ENCODE results near the gene ATAT1.
A peak's percentile ranks its signal among the peaks of the same experiment; 100 is the strongest.
"Not testable (repeated sequence)": the region's sequence is repeated elsewhere in the genome, so short reads cannot be mapped to it uniquely, and the experiment has no call there.

The ATAT1 gene

GRCh38 chr6:30651143-30651542 is 24.5 kb downstream of the ATAT1 start:
- DNase-seq (ENCODE audit: low read depth in 2 of 2), result no peak

- no peak for DNase-seq (ENCODE audit: low read depth in 2 of 2)
Measured at GRCh38 chr6:30654798-30655742, 28.4 kb downstream of the ATAT1 start.

- DNase-seq (ENCODE audit: low read depth in 2 of 2), result no peak
Measured at GRCh38 chr6:30655743-30656094, 29.0 kb downstream of the ATAT1 start.

GRCh38 chr6:30656513-30656912 is 29.8 kb downstream of the ATAT1 start:
- no peak for DNase-seq (ENCODE audit: low read depth in 2 of 2)

GRCh38 chr6:30657454-30657853 is 30.8 kb downstream of the ATAT1 start:
- no peak for DNase-seq (ENCODE audit: low read depth in 2 of 2)

GRCh38 chr6:30657922-30658321 is 31.2 kb downstream of the ATAT1 start:
- DNase-seq (ENCODE audit: low read depth in 2 of 2), result not testable (repeated sequence)

GRCh38 chr6:30664994-30665767 is 38.5 kb downstream of the ATAT1 start:
- DNase-seq (ENCODE audit: low read depth in 2 of 2), result no peak

- DNase-seq (ENCODE audit: low read depth in 2 of 2), result peak in 1 of 2 donors; percentile 60
Measured at GRCh38 chr6:30666300-30666699, 39.6 kb downstream of the ATAT1 start.

- no peak for DNase-seq (ENCODE audit: low read depth in 2 of 2)
Measured at GRCh38 chr6:30670760-30671527, 44.3 kb downstream of the ATAT1 start.

- peak; percentile 84 to 85 for DNase-seq (ENCODE audit: low read depth in 2 of 2)
Measured at GRCh38 chr6:30672445-30673253, 46.0 kb downstream of the ATAT1 start, which contains the start of gene DHX16. TSS of gene DHX16 (minus strand) at chr6:30673006. CDS start at chr6:30672841, 165 bp downstream.

GRCh38 chr6:30676660-30677285 is 50.1 kb downstream of the ATAT1 start:
- DNase-seq (ENCODE audit: low read depth in 2 of 2), result no peak

- peak; percentile 72 to 82 for DNase-seq (ENCODE audit: low read depth in 2 of 2)
Measured at GRCh38 chr6:30678964-30679726, 52.5 kb downstream of the ATAT1 start.

GRCh38 chr6:30679765-30680535 is 53.3 kb downstream of the ATAT1 start:
- no peak for DNase-seq (ENCODE audit: low read depth in 2 of 2)

GRCh38 chr6:30681766-30682142 is 55.1 kb downstream of the ATAT1 start:
- no peak for DNase-seq (ENCODE audit: low read depth in 2 of 2)

GRCh38 chr6:30682143-30683117 is 55.8 kb downstream of the ATAT1 start:
- peak; percentile 82 to 87 for DNase-seq (ENCODE audit: low read depth in 2 of 2)

GRCh38 chr6:30683183-30683979 is 56.7 kb downstream of the ATAT1 start:
- DNase-seq (ENCODE audit: low read depth in 2 of 2), result no peak

- no peak for DNase-seq (ENCODE audit: low read depth in 2 of 2)
Measured at GRCh38 chr6:30683980-30684338, 57.3 kb downstream of the ATAT1 start.

All from stimulated activated CD8-positive, alpha-beta memory T cell treated with anti-CD3 and anti-CD28 coated beads, Interleukin-7, amount 100 ng/mL, for 4 hours (primary cell).